HG02759 (cell line): ENCODE data around the gene MRTFA.

Experiments used
- ATAC-seq: cut with Tn5 transposase; IDR thresholded peaks from one replicate; pipeline ENCODE4 v1.9.1; 2021; ENCODE audit warnings: mild to moderate bottlenecking, moderate library complexity; ENCODE audit not compliant: unreplicated experiment

Gene MRTFA

GRCh38 chr22:40367342-40367741 is 269.2 kb downstream of the MRTFA start:
- ATAC-seq: no peak

GRCh38 chr22:40366068-40366467 is 270.5 kb downstream of the MRTFA start:
- no peak for ATAC-seq

GRCh38 chr22:40364431-40364830 is 272.1 kb downstream of the MRTFA start:
- ATAC-seq: no peak

GRCh38 chr22:40363059-40363458 is 273.5 kb downstream of the MRTFA start:
- ATAC-seq: no peak

GRCh38 chr22:40361100-40361499 is 275.4 kb downstream of the MRTFA start:
- no peak for ATAC-seq
